GM21786 (cell line): ENCODE measurements around the gene EFNB3.

Experiments
- ATAC-seq: cut with Tn5 transposase; IDR thresholded peaks from one replicate; pipeline ENCODE4 v1.9.1; 2021; ENCODE audit not compliant: unreplicated experiment

EFNB3 gene

GRCh38 chr17:7704601-7705268, at the start of gene EFNB3:
Gene EFNB3, plus strand, starts transcription at chr17:7705202. Its CDS starts 397 bp downstream, at chr17:7705599.
- no peak for ATAC-seq

- ATAC-seq, result no peak
Measured at GRCh38 chr17:7655541-7655840, 49.5 kb upstream of the EFNB3 start.

GRCh38 chr17:7656958-7657609, 47.9 kb upstream of the EFNB3 start:
- no peak for ATAC-seq

- ATAC-seq, result no peak
Measured at GRCh38 chr17:7667656-7668406, 37.2 kb upstream of the EFNB3 start.

- no peak for ATAC-seq
Measured at GRCh38 chr17:7668482-7668881, 36.5 kb upstream of the EFNB3 start.

GRCh38 chr17:7673239-7673638, 31.8 kb upstream of the EFNB3 start:
- ATAC-seq, result no peak

GRCh38 chr17:7674934-7675333, 30.1 kb upstream of the EFNB3 start:
- no peak for ATAC-seq

GRCh38 chr17:7676533-7676932, 28.5 kb upstream of the EFNB3 start:
- ATAC-seq, result no peak

GRCh38 chr17:7677388-7678067, 27.5 kb upstream of the EFNB3 start:
- no peak for ATAC-seq

- no peak for ATAC-seq
Measured at GRCh38 chr17:7684851-7685532, 20.0 kb upstream of the EFNB3 start.

GRCh38 chr17:7685533-7686221, 19.3 kb upstream of the EFNB3 start:
- ATAC-seq, result peak; percentile 54

GRCh38 chr17:7686222-7687071, 18.6 kb upstream of the EFNB3 start:
- peak; percentile 48 for ATAC-seq

GRCh38 chr17:7687072-7687907, 17.7 kb upstream of the EFNB3 start, which contains the start of gene TP53:
Gene TP53, minus strand, starts transcription at chr17:7687490. Its CDS starts 10,896 bp downstream, at chr17:7676594.
- no peak for ATAC-seq

GRCh38 chr17:7687908-7688807, 16.8 kb upstream of the EFNB3 start, which contains the start of gene WRAP53:
Gene WRAP53, plus strand, starts transcription at chr17:7688477. Its CDS starts 172 bp downstream, at chr17:7688649.
- ATAC-seq, result peak; percentile 56

GRCh38 chr17:7688808-7689316, 16.1 kb upstream of the EFNB3 start:
- no peak for ATAC-seq

- no peak for ATAC-seq
Measured at GRCh38 chr17:7695586-7695985, 9.4 kb upstream of the EFNB3 start.
